Heart left ventricle (tissue), 16 donors: Measurements from ENCODE around the gene MYBPHL. TPM values are rescaled to one million over a fixed set of nuclear protein-coding genes. Genes with fewer than 3 reads are reported as not detected.

Source experiments
- ATAC-seq, 4 donors: fragments of 200-7000 bp; cut with Tn5 transposase; one replicate each; pipeline ENCODE4 v1.9.1; 2020 to 2022; ENCODE audit warnings: moderate library complexity in 4 of 4, mild to moderate bottlenecking in 3 of 4, moderate number of reproducible peaks in 1 of 4
- DNase-seq, 5 donors: peaks; one replicate each; pipeline ENCODE4 v3.0.0-alpha.2; 2020
- H3K27ac ChIP-seq, 12 donors: fragments of 200-600 bp; sonication (generic) in 4 of 12; one replicate each; pipeline versions ENCODE4 v1.5.0 to v1.8.0; 2016 to 2022; ENCODE audit warnings: mild to moderate bottlenecking in 2 of 12
- H3K27me3 ChIP-seq, 9 donors: fragments of 200-600 bp; sonication (generic) in 2 of 9; one replicate each; pipeline versions ENCODE4 v1.5.1 to v1.8.0; 2016 to 2022; ENCODE audit warnings: mild to moderate bottlenecking in 3 of 9
- H3K36me3 ChIP-seq, 9 donors: fragments of 200-600 bp; sonication (generic) in 2 of 9; one replicate each; pipeline versions ENCODE4 v1.5.0 to v1.8.0; 2018 to 2022; ENCODE audit warnings: mild to moderate bottlenecking in 2 of 9
- H3K4me1 ChIP-seq, 12 donors: fragments of 200-600 bp; sonication (generic) in 4 of 12; one replicate each; pipeline versions ENCODE4 v1.5.0 to v1.8.0; 2016 to 2022; ENCODE audit warnings: mild to moderate bottlenecking in 3 of 12
- H3K4me3 ChIP-seq, 12 donors: fragments of 200-600 bp; sonication (generic) in 4 of 12; one replicate each; pipeline versions ENCODE4 v1.5.0 to v1.8.0; 2017 to 2022; ENCODE audit warnings: mild to moderate bottlenecking in 9 of 12, moderate library complexity in 4 of 12
- H3K9me3 ChIP-seq, 12 donors: fragments of 200-600 bp; sonication (generic) in 4 of 12; one replicate each; pipeline versions ENCODE4 v1.5.0 to v1.8.0; 2016 to 2022; ENCODE audit warnings: mild to moderate bottlenecking in 1 of 12
- POLR2A ChIP-seq, 2 donors: fragments of 450-650 bp; IDR thresholded peaks; one replicate each; pipeline ENCODE4 v1.6.1; 2017; ENCODE audit warnings: antibody characterized with exemption in 2 of 2, mild to moderate bottlenecking in 2 of 2, moderate library complexity in 2 of 2
- WGBS, 4 donors: extraction: QIAGEN DNeasy Blood & Tissue Kit in 2 of 4; methylation state at CpG; one replicate each; pipeline versions ENCODE4 v1.1.5 to v1.1.7; 2013 to 2018; 5-methylcytosine and 5-hydroxymethylcytosine counted together
- intact Hi-C, 10 donors: fragments of 100-400 bp; cut with DNase I; formaldehyde crosslinking; loops; one replicate each; pipeline versions ENCODE4 v1.11.1 to v1.14.2; 2022
- polyA plus RNA-seq, 2 donors: library from polyadenylated mRNA; stranded (reverse); fragments of 200-250 nt; gene quantifications; one replicate each; pipeline ENCODE4 v1.2.3, GENCODE V29; 2013
- total RNA-seq, 9 donors: library from RNA; depleted of rRNA in 2 of 9; stranded (reverse); fragments of >200 nt in 2 of 9; fragmentation: NEBNext Ultra II Directional in 3 of 9; extraction: Animal tissue kit (Norgen Biotek cat#: 25700) in 3 of 9; gene quantifications; one replicate each; pipeline versions ENCODE4 v1.1.0 to v1.2.4, GENCODE V29; 2016 to 2023
- TF ChIP-seq, protein P1 (sequence below), 12 donors: fragments of 200-600 bp; sonication (generic) in 4 of 12; IDR thresholded peaks; one replicate each; pipeline versions ENCODE4 v1.5.0 to v1.8.0; 2018 to 2022; ENCODE audit warnings: antibody characterized with exemption in 12 of 12, mild to moderate bottlenecking in 5 of 12
- donor health status: ischemic (EF 13 %, LVEDD 7.1; RV severe dilation, severe dysfunction).
- donor health status: healthy with polysubstance abuse.
- donor health status: DM: no; HTN: yes; CAD: no.
- donor health status: DM: no; HTN: no; CAD: no.
- donor health status: ischemic (EF 25% LVEDD 6.9; RV normal size, moderate dysfunction).
- donor health status: ischemic (EF 25% LVEDD 5.7; RV mildly dilated, moderate dysfunction).
- donor health status: healthy.
- donor health status: DM: yes; HTN: yes; CAD: no.
- donor health status: ischemic (EF 35%, LVEDD 5.7; RV mildly dilated, moderate dysfunction).
- donor health status: nonischemic (EF 11% LVEDD 7.7; RV severe dilation, severe dysfunction).
- donor health status: DM: yes; HTN: yes; CAD: no.
- donor health status: PGD.
- donor health status: ischemic (EF 29% LVEDD 5.4; RV normal size, mild dysfunction).
- donor health status: nonischemic (EF 23%, LVEDD 6.1; RV moderate dilation, normal function).

The MYBPHL gene
- total and polyA plus RNA-seq, 11 donors: 0.24 to 2.5 (median 0.53) TPM; not detected in 3

DNA sequence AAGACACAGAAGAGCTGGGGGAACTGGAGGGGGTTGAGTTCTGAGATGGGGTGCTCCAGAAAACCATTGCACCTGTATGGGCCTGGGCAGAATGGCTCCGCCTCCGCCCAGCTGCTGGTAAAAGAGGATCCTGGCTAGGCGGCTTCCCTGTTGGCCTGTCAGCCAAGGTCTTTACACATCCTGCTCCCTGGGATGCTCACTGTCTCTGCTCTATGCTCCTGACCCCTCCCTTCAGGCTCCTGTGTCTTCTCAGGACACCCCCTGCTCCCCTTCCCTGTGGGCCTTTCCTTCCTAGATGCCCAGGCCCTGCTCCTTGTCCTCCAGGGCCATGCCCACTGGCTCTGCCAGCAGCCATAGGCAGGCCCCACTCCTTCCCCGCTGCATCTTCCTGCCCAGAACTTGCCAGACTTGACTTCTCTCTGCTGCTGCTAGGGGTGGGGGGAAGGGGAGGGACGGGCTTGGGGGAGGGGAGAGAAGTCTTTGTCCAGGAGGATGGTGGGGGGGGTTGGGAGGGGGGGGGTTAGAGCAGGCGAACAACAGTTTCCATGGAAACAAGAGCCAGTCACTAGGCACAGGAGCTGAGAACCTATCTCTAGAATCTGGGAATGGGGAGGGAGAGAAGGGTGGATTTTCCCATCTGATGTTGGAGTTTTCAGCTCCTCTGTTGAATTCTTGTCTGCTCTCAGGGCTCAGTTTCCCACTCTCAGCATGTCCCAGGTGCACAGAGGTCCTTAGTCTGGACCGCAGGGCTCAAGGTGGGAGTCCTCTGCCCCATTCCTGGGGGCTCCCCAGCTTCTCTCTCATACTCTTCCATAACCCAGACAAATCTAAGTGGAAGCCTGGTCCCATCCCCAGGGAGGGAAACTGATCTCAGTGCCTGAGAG is 46.9 kb downstream of the MYBPHL start:
- no peak overlapping the region for H3K27ac ChIP-seq
- H3K4me1 ChIP-seq: peaks cover 0 to 16% (median 5%) of the 10 kb centered on the region in 12 donors
- H3K36me3 ChIP-seq: no peaks in the 10 kb centered on the region
- no peak overlapping the region for H3K4me3 ChIP-seq
- H3K9me3 ChIP-seq: no peaks in the 10 kb centered on the region
- no peak for ATAC-seq
- no peak for DNase-seq
- H3K27me3 ChIP-seq: no peaks in the 10 kb centered on the region
- TF ChIP-seq, protein P1, sequence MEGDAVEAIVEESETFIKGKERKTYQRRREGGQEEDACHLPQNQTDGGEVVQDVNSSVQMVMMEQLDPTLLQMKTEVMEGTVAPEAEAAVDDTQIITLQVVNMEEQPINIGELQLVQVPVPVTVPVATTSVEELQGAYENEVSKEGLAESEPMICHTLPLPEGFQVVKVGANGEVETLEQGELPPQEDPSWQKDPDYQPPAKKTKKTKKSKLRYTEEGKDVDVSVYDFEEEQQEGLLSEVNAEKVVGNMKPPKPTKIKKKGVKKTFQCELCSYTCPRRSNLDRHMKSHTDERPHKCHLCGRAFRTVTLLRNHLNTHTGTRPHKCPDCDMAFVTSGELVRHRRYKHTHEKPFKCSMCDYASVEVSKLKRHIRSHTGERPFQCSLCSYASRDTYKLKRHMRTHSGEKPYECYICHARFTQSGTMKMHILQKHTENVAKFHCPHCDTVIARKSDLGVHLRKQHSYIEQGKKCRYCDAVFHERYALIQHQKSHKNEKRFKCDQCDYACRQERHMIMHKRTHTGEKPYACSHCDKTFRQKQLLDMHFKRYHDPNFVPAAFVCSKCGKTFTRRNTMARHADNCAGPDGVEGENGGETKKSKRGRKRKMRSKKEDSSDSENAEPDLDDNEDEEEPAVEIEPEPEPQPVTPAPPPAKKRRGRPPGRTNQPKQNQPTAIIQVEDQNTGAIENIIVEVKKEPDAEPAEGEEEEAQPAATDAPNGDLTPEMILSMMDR (IDR thresholded peaks at IDR 0.05): no peak
- no peak for TF ChIP-seq POLR2A (IDR thresholded peaks at IDR 0.05)
- intact Hi-C loops: loop anchor here in 7 of 10 donors (5.0 to 10.0 kb wide), 5 partner anchors 137 to 275 kb away; partner anchors contain the start of genes SORT1 (in 2 of the 7), ELAPOR1 (in 1 of the 7) and GPR61 (in 1 of the 7)
- 78 to 89% (median 85%) methylated on average over 7 of the region's 7 CpGs for WGBS, 4 donors

DNA sequence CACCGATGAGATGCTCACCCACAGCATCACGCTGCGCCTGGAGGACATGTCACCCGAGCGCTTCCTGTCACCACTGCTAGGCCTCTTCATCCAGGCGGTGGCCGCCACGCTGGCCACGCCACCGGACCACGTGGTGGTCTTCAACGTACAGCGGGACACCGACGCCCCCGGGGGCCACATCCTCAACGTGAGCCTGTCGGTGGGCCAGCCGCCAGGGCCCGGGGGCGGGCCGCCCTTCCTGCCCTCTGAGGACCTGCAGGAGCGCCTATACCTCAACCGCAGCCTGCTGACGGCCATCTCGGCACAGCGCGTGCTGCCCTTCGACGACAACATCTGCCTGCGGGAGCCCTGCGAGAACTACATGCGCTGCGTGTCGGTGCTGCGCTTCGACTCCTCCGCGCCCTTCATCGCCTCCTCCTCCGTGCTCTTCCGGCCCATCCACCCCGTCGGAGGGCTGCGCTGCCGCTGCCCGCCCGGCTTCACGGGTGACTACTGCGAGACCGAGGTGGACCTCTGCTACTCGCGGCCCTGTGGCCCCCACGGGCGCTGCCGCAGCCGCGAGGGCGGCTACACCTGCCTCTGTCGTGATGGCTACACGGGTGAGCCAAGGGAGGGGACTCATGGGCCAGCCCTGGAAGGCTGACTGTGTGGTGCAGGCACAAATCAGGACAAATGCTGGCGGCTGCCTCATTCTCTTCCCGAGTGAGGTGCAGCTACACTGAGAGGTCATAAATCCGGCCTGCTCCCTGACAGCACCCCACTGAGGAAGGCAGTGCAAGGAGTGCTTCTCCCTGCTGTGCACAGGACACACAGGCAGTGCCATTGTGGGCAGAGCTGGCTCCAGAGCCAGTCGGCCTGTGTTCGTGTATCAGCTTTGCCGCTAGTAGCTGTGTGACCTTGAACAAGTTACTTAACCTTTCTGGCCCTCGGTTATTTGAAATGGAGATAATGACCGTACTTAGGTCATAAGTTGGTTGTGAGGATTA is 48.0 kb downstream of the MYBPHL start:
- Histone ChIP-seq H3K9me3 (no peaks in the 10 kb centered on the region), H3K36me3 (no peaks in the 10 kb centered on the region)
- peak in 1 of 5 donors; percentile 62 for DNase-seq

DNA sequence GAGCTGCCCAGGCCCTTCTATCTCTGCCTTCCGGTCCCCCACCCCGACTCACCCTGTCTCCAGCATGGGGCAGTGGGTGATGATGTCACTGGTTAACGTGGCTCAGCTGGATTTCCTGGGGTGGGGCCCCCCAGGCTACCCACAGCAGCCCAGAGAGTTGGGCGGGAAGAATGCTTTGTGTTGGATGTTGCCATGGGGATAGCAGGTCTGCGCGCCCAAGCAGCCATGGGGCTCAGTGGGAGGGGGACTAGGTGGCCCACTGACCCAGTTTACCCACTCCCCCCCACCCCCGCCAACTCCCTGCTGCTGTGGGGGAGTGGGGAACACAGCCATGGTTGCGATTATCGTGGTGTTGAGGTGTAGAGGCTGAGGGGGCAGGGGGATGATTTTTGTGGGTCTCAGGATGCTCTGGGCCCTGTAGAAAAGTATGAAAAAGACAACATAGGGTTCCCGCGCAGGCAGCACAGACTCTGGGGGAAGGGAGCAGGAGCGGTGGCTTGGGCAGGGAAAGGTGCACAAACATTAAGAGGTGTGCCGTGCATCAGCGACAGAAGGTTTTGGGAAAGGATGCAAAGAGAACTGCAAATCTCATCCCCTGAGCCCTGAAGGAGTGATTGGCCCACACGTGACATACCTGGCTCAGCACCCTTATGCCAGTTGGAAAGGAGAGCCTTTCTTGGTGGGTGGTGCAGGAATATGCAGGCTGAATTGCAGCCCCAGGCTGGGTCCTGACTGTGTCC is 49.0 kb downstream of the MYBPHL start:
- Histone ChIP-seq H3K4me1 (peaks cover 0 to 25% (median 16%) of the 10 kb centered on the region in 12 donors), H3K27ac (no peak overlapping the region), H3K9me3 (no peaks in the 10 kb centered on the region), H3K27me3 (no peaks in the 10 kb centered on the region), H3K36me3 (no peaks in the 10 kb centered on the region), H3K4me3 (no peak overlapping the region)
- DNase-seq (peak in 1 of 5 donors; percentile 28), ATAC-seq (no peak)
- no peak for TF ChIP-seq POLR2A (IDR thresholded peaks at IDR 0.05)
- TF ChIP-seq, protein P1 (IDR thresholded peaks at IDR 0.05): no peak
- WGBS, 4 donors: 85 to 89% (median 89%) methylated on average over 12 to 15 of the region's 15 CpGs
- intact Hi-C loops: loop anchor here in 1 of 10 donors (10.0 kb wide), 1 partner anchor 143 kb away; the partner anchor contains the start of gene ELAPOR1

More for the DNA sequence above, 48.0 kb downstream of the MYBPHL start:
- peaks cover 0 to 24% (median 14%) of the 10 kb centered on the region in 12 donors for H3K4me1 ChIP-seq
- H3K27me3 ChIP-seq: no peaks in the 10 kb centered on the region
- no peak overlapping the region for H3K27ac ChIP-seq
- 92 to 93% (median 93%) methylated on average over 63 to 69 of the region's 69 CpGs for WGBS, 4 donors
- H3K4me3 ChIP-seq: no peak overlapping the region
- no peak for ATAC-seq
- intact Hi-C loops: loop anchor here in 1 of 10 donors (10.0 kb wide), 1 partner anchor 144 kb away; the partner anchor contains the start of gene ELAPOR1
- TF ChIP-seq POLR2A (IDR thresholded peaks at IDR 0.05): no peak
- TF ChIP-seq, protein P1 (IDR thresholded peaks at IDR 0.05): no peak
